Adrenal gland (tissue), 12 donors: ENCODE results near the gene CDC5L. TPM values are rescaled to one million over a fixed set of nuclear protein-coding genes. Genes with fewer than 3 reads are reported as not detected.

Experiments used
- DNase-seq, 7 donors: peaks; one replicate each; pipeline ENCODE4 v3.0.0-alpha.2; 2019 to 2020
- H3K27ac ChIP-seq, 5 donors: fragments of 200-600 bp; sonication (generic) in 4 of 5; 1 replicate in 3 of 5; 2 replicates in 2 of 5; pipeline versions ENCODE4 v1.5.1 to v1.8.0; 2016 to 2020; ENCODE audit warnings: mild to moderate bottlenecking in 1 of 5
- H3K27me3 ChIP-seq: fragments of 200-600 bp; 2 replicates; pipeline ENCODE4 v1.8.0; 2021
- H3K36me3 ChIP-seq, 2 donors: fragments of 200-600 bp; replicated peaks in 1 of 2; 1 replicate in 1 of 2; 2 replicates in 1 of 2; pipeline versions ENCODE4 v1.5.1 to v1.8.0; 2018 to 2022
- H3K4me1 ChIP-seq, 2 donors: fragments of 200-600 bp; replicated peaks in 1 of 2; 1 replicate in 1 of 2; 2 replicates in 1 of 2; pipeline versions ENCODE4 v1.5.1 to v1.8.0; 2018 to 2021
- H3K4me3 ChIP-seq, 4 donors: fragments of 200-600 bp; sonication (generic) in 3 of 4; one replicate each; pipeline ENCODE4 v1.5.1; 2016 to 2018
- H3K9me3 ChIP-seq, 3 donors: fragments of 200-600 bp; sonication (generic) in 1 of 3; replicated peaks in 1 of 3; 1 replicate in 2 of 3; 2 replicates in 1 of 3; pipeline versions ENCODE4 v1.5.1 to v1.8.0; 2016 to 2021
- POLR2A ChIP-seq, 2 donors: fragments of 450-650 bp; IDR thresholded peaks; one replicate each; pipeline ENCODE4 v1.6.1; 2017; ENCODE audit warnings: antibody characterized with exemption in 2 of 2, mild to moderate bottlenecking in 2 of 2, moderate library complexity in 1 of 2
- WGBS, 4 donors: extraction: QIAGEN DNeasy Blood & Tissue Kit in 2 of 4; methylation state at CpG; one replicate each; pipeline versions ENCODE4 v1.1.5 to v1.1.7; 2013 to 2017; 5-methylcytosine and 5-hydroxymethylcytosine counted together
- intact Hi-C, 2 donors: fragments of 100-400 bp; cut with DNase I; formaldehyde crosslinking; loops; one replicate each; pipeline versions ENCODE4 v1.14.1 to v1.15.0; 2022 to 2023
- polyA plus RNA-seq, 3 donors: library from polyadenylated mRNA; stranded (reverse); fragments of 200-250 nt in 2 of 3; fragments of 350-450 nt in 1 of 3; fragmentation: Illumina TruSeq in 1 of 3; extraction: RNeasy Lipid Tissue Mini Kit (QIAGEN cat#74804) in 1 of 3; gene quantifications; one replicate each; pipeline ENCODE4 v1.2.3, GENCODE V29; 2013 to 2014
- total RNA-seq, 9 donors: library from RNA; depleted of rRNA in 4 of 9; stranded (reverse); fragments of >200 nt in 4 of 9; fragments of 120-200 nt in 1 of 9; fragmentation: NEBNext Ultra II Directional in 1 of 9; extraction: Animal tissue kit (Norgen Biotek cat#: 25700) in 1 of 9; gene quantifications; one replicate each; pipeline versions ENCODE4 v1.1.0 to v1.2.4, GENCODE V29; 2013 to 2023
- TF ChIP-seq, protein P1 (sequence below), 6 experiments: fragments of 450-650 bp in 4 of 6; fragments of 200-600 bp in 2 of 6; sonication (generic) in 1 of 6; IDR thresholded peaks; 1 replicate in 5 of 6; 2 replicates in 1 of 6; pipeline versions ENCODE4 v1.5.1 to v1.8.0; 2016 to 2021; ENCODE audit warnings: antibody characterized with exemption in 6 of 6, mild to moderate bottlenecking in 2 of 6, moderate library complexity in 1 of 6
- donor health status: healthy with polysubstance abuse.
- donor health status: Bipolar disorder and iron deficiency.
- donor health status: DM: yes; HTN: yes; CAD: no.
- donor health status: DM: no; HTN: no; CAD: no.
- donor health status: DM: no; HTN: no; CAD: no.
- donor health status: DM: yes; HTN: yes; CAD: no.

The CDC5L gene
- total and polyA plus RNA-seq, 12 donors = 5.6 to 39.3 (median 20.8) TPM

DNA sequence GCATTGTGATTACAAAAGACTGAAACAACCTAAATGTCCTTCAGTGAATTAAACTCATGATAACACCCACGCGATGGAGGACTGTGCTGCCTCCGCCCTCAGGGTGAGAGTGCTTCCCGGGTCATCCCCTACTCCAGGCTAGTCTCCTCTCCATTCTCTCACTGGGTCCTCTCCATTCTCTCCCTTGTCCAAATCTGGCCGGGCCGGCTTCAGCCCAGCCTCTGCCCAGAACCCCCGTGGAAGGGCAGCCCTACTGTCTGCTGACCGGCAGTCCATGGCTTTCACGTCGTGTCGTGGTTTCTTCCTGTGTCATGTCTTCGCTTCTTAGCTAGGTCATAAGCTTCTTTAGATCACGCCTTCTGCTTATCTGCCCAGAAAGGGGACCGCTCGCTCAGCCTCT, 74.8 kb downstream of the CDC5L start:
- 74 to 88% (median 78%) methylated on average over 15 of the region's 15 CpGs for WGBS, 4 donors
- H3K27ac ChIP-seq = no peak overlapping the region
- intact Hi-C loops = no loop called here
- no peaks in the 10 kb centered on the region for H3K9me3 ChIP-seq
- no peak for TF ChIP-seq POLR2A (IDR thresholded peaks at IDR 0.05)
- TF ChIP-seq, protein P1, sequence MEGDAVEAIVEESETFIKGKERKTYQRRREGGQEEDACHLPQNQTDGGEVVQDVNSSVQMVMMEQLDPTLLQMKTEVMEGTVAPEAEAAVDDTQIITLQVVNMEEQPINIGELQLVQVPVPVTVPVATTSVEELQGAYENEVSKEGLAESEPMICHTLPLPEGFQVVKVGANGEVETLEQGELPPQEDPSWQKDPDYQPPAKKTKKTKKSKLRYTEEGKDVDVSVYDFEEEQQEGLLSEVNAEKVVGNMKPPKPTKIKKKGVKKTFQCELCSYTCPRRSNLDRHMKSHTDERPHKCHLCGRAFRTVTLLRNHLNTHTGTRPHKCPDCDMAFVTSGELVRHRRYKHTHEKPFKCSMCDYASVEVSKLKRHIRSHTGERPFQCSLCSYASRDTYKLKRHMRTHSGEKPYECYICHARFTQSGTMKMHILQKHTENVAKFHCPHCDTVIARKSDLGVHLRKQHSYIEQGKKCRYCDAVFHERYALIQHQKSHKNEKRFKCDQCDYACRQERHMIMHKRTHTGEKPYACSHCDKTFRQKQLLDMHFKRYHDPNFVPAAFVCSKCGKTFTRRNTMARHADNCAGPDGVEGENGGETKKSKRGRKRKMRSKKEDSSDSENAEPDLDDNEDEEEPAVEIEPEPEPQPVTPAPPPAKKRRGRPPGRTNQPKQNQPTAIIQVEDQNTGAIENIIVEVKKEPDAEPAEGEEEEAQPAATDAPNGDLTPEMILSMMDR (IDR thresholded peaks at IDR 0.05) = no peak
- no peak overlapping the region for H3K4me3 ChIP-seq
- no peaks in the 10 kb centered on the region for H3K27me3 ChIP-seq
- peak in 1 of 7 donors; percentile 50 for DNase-seq
- no peaks in the 10 kb centered on the region for H3K36me3 ChIP-seq
- H3K4me1 ChIP-seq = peaks cover 16 to 26% of the 10 kb centered on the region in 2 donors

DNA sequence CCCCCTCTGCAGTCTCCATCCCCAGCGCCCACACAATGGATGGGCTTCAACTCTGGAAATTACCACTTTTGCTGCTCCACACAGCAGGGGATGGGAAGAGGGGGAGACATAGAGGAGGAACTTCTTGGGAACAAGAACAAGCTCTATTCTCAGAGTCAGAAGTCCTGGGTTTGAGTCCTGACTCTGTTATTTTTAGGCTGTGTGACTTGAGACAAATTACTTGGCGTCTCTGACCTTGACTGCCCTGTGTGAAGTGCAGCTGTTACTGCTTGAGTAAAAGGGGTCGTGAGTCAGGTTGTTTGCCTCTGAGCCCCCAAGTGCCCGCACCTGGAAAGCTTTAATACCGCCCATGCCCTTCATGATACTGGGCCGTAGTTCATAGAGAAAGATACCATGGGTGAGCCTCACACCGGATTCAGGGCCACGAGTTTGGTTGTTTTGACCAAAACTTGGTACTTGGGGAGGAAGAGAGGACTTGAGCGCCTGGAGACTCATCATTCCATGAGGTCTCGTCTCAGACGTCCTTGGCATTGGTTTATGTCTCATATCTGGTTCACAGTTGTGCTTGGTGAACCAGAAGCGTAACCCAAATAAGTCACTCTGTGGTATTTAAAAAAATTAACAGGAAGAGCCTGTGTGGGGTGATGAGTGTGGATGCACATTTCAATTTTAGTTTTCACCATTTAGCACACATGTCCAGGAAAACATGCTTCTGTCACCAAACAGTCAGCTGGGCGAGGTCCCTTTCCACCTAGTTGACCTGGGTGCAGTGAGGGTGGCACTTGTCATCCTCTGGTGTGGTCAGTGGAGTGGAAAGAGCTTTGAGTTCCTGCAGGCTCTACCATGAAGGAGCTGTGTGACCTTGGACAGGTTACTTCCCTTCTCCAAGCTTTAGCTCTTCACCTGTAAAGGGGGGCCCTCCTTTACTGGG, 75.6 kb downstream of the CDC5L start:
- TF ChIP-seq, protein P1 (IDR thresholded peaks at IDR 0.05) = no peak
- no peak for TF ChIP-seq POLR2A (IDR thresholded peaks at IDR 0.05)
- intact Hi-C loops = no loop called here
- Histone ChIP-seq H3K36me3 (no peaks in the 10 kb centered on the region), H3K4me1 (peaks cover 16 to 26% of the 10 kb centered on the region in 2 donors), H3K27me3 (peaks cover under 1% of the 10 kb centered on the region), H3K4me3 (no peak overlapping the region), H3K27ac (peak overlapping the region in 1 of 5 donors; percentile 27), H3K9me3 (no peaks in the 10 kb centered on the region)
- 76 to 84% (median 80%) methylated on average over 13 of the region's 13 CpGs for WGBS, 4 donors
- peak in 1 of 7 donors; percentile 43 for DNase-seq

DNA sequence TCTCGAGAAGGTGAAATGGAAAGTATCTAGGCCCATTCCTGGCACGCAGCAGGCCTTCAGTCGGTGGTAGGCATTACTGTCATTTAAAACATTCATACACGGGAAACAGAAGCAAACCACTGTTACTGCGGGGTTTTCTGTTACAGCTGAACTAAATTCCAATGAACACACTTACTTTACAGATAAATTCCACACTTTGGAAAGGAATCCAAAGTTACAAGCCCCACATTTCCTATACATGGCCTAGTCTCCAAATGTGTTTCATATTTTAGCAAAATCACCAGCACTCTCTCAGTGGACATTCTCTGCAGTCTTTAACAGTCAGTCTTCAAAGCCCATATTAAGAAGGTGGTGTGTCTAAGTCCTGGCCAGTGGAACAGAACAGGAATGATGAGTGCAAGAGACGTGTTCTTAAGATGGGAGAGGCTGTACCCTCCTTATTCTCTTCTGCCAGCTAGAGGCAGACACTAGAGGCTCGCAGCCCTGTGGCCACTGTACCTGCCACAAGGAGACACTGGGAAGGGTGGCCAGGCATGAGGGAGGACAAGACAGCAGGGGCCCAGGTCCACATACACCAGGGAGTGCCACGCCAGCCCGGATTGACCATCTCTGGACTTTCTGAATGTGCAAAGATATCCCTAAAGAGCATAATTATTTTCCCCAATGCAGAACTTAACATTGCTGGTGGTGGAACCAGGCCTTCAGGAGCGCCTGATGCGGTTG, 76.4 kb downstream of the CDC5L start:
- Histone ChIP-seq H3K36me3 (no peaks in the 10 kb centered on the region), H3K4me3 (no peak overlapping the region), H3K4me1 (peaks cover 16 to 26% of the 10 kb centered on the region in 2 donors), H3K27ac (peak overlapping the region in 4 of 5 donors; percentile 27 to 79 (median 54)), H3K9me3 (no peaks in the 10 kb centered on the region), H3K27me3 (peaks cover 3% of the 10 kb centered on the region)
- DNase-seq = peak in 2 of 7 donors; percentile 21 to 47
- intact Hi-C loops = no loop called here
- TF ChIP-seq POLR2A (IDR thresholded peaks at IDR 0.05) = no peak
- TF ChIP-seq, protein P1 (IDR thresholded peaks at IDR 0.05) = no peak
- WGBS, 4 donors = 77 to 95% (median 86%) methylated on average over 11 of the region's 11 CpGs
